Posterior cingulate gyrus (tissue), 11 donors: ENCODE measurements around the gene BATF3.
"Not testable (repeated sequence)": the region's sequence is repeated elsewhere in the genome, so short reads cannot be mapped to it uniquely, and the experiment has no call there.

Experiments
- DNase-seq, 10 donors: peaks; one replicate each; pipeline versions ENCODE4 v3.0.0 to v3.0.0-alpha.2; 2020 to 2021; ENCODE audit warnings: mixed read lengths in 3 of 10
- intact Hi-C: fragments of 100-400 bp; cut with DNase I; formaldehyde crosslinking; loops from one replicate; pipeline ENCODE4 v1.15.1; 2023

BATF3 gene

GRCh38 chr1:212639524-212639923, 60.1 kb downstream of the BATF3 start:
- intact Hi-C loops, DNase-seq: not testable (repeated sequence)

GRCh38 chr1:212638492-212639151, 61.0 kb downstream of the BATF3 start:
- peak in 1 of 10 donors; percentile 70 for DNase-seq
- intact Hi-C loops, result no loop called here

- DNase-seq, result peak in 1 of 10 donors; percentile 84
- intact Hi-C loops, result no loop called here
Observed at GRCh38 chr1:212637902-212638301, 61.7 kb downstream of the BATF3 start.
